Endothelial cell of umbilical vein (primary cell): ENCODE data around the gene NEB.
"Not testable (repeated sequence)": the region's sequence is repeated elsewhere in the genome, so short reads cannot be mapped to it uniquely, and the experiment has no call there.

ENCODE experiments used
- FOS ChIP-seq: IDR thresholded peaks from 2 replicates; pipeline ENCODE4 v1.6.1; 2011; ENCODE audit warnings: mild to moderate bottlenecking, low read length, moderate library complexity, borderline replicate concordance; ENCODE audit not compliant: insufficient read depth
- GATA2 ChIP-seq: IDR thresholded peaks from 2 replicates; pipeline ENCODE4 v1.7.0; 2011; ENCODE audit warnings: low read depth, mild to moderate bottlenecking, moderate library complexity, mixed read lengths, low read length; ENCODE audit not compliant: insufficient read length, insufficient read depth
- JUN ChIP-seq: IDR thresholded peaks from 2 replicates; pipeline ENCODE4 v1.6.1; 2011; ENCODE audit warnings: borderline replicate concordance, low read depth; ENCODE audit not compliant: insufficient read length, insufficient read depth
- MYC ChIP-seq: IDR thresholded peaks from one replicate; pipeline ENCODE4 v1.6.1; 2011; ENCODE audit warnings: mild to moderate bottlenecking, low read depth, low read length
- POLR2A ChIP-seq: IDR thresholded peaks from 2 replicates; pipeline ENCODE4 v1.6.1; 2012; ENCODE audit warnings: low read depth, mild to moderate bottlenecking, control low read depth, low read length
- POLR2AphosphoS5 ChIP-seq: IDR thresholded peaks from 2 replicates; pipeline ENCODE4 v1.6.1; 2012; ENCODE audit warnings: low read depth, mild to moderate bottlenecking, control low read depth, low read length, moderate library complexity; ENCODE audit not compliant: insufficient read depth
- TF ChIP-seq, protein P1 (sequence below), 2 donors: IDR thresholded peaks; 1 replicate in 1 of 2; 2 replicates in 1 of 2; pipeline ENCODE4 v1.5.1; 2011; ENCODE audit warnings: low read length in 2 of 2, mild to moderate bottlenecking in 2 of 2, moderate library complexity in 2 of 2, control low read depth in 1 of 2, inconsistent platforms in 1 of 2, low read depth in 1 of 2; ENCODE audit not compliant: insufficient read depth in 1 of 2; ENCODE audit errors: extremely low read depth in 1 of 2
- TF ChIP-seq, protein P2 (sequence below): IDR thresholded peaks from 2 replicates; pipeline ENCODE4 v1.6.1; 2011; ENCODE audit not compliant: insufficient read depth, insufficient read length

DNA sequence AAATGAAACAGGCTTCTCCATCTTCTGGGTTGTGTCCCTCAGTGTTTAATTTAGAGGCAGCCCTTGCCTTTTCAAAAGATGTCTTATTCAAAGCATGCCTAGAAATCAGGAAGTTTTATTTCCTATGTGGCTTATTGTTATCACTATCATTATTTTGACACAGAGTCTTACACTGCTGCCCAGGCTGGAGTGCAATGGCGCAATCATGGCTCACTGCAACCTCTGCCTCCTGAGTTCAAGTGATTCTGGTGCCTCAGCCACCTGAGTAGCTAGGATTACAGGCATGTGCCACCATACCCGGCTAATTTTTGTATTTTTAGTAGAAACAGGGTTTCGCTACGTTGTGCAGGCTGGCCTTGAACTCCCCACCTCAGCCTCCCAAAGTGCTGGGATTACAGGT is 87.8 kb downstream of the NEB start:
- not testable (repeated sequence) for TF ChIP-seq FOS, POLR2A, GATA2, JUN, MYC, POLR2AphosphoS5
- TF ChIP-seq, protein P1, sequence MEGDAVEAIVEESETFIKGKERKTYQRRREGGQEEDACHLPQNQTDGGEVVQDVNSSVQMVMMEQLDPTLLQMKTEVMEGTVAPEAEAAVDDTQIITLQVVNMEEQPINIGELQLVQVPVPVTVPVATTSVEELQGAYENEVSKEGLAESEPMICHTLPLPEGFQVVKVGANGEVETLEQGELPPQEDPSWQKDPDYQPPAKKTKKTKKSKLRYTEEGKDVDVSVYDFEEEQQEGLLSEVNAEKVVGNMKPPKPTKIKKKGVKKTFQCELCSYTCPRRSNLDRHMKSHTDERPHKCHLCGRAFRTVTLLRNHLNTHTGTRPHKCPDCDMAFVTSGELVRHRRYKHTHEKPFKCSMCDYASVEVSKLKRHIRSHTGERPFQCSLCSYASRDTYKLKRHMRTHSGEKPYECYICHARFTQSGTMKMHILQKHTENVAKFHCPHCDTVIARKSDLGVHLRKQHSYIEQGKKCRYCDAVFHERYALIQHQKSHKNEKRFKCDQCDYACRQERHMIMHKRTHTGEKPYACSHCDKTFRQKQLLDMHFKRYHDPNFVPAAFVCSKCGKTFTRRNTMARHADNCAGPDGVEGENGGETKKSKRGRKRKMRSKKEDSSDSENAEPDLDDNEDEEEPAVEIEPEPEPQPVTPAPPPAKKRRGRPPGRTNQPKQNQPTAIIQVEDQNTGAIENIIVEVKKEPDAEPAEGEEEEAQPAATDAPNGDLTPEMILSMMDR (IDR thresholded peaks at IDR 0.05; ENCODE audit: extremely low read depth in 1 of 2, insufficient read depth in 1 of 2, low read depth in 1 of 2, low read length in 2 of 2), result not testable (repeated sequence)
- TF ChIP-seq, protein P2, sequence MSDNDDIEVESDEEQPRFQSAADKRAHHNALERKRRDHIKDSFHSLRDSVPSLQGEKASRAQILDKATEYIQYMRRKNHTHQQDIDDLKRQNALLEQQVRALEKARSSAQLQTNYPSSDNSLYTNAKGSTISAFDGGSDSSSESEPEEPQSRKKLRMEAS, result not testable (repeated sequence)
